ENCODE results near the gene SOX10. TPM values are rescaled to one million over a fixed set of nuclear protein-coding genes. Genes with fewer than 3 reads are reported as not detected.

The SOX10 gene
- total and polyA plus RNA-seq, 2 donors (not counting 1 experiment from before 2014, with no cell fraction given): not detected

DNA sequence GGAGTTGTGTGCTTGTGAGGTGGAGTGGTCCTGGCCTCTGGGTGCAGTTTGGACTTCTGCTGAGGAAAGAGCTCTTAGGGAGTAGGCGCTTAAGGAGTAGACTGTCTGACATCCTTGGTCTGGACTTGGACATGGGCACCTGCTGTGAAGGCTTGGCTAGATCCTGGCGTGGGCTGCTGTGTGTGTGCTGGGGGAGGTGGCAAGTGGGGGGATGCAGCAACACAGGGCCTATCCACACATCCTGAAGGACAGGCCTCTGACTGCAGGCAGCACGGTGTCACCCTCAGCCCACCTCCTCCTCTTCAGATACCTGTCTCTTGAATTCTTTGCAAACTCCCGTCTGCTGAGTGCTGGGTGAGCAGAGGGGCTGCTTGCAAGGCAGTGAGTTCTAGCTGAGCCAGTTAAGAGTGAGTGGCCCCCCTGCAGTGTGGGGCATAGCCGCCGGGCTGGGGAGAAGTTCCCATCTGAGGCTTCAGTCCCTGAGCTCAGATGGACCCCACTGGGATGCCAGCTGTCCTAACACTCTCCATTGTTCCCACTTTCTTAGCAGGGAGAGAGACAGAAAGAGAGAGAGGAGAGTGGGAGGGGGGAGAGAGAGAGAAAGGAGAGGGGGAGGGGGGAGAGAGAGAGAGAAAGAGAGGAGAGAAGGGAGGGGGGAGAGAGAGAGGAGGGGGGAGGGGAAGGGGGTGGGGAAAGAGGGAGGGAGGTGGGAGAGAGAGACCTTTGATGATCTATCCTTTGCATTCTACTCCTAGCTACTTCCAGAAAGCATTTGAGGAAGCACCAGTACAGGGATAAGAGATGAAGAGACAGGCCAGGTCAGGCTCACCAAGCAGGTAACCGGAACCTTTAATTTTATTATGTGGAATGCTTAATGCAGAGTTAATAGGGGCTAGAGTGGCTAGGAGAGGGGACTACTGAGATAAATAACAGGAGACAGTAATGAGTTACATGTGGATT, 12.6 kb downstream of the SOX10 start:
- intact Hi-C loops (cut with micrococcal nuclease): no loop called here
- TF ChIP-seq, protein P1, sequence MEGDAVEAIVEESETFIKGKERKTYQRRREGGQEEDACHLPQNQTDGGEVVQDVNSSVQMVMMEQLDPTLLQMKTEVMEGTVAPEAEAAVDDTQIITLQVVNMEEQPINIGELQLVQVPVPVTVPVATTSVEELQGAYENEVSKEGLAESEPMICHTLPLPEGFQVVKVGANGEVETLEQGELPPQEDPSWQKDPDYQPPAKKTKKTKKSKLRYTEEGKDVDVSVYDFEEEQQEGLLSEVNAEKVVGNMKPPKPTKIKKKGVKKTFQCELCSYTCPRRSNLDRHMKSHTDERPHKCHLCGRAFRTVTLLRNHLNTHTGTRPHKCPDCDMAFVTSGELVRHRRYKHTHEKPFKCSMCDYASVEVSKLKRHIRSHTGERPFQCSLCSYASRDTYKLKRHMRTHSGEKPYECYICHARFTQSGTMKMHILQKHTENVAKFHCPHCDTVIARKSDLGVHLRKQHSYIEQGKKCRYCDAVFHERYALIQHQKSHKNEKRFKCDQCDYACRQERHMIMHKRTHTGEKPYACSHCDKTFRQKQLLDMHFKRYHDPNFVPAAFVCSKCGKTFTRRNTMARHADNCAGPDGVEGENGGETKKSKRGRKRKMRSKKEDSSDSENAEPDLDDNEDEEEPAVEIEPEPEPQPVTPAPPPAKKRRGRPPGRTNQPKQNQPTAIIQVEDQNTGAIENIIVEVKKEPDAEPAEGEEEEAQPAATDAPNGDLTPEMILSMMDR (IDR thresholded peaks at IDR 0.05): no peak
- TF ChIP-seq EZH2 (IDR thresholded peaks at IDR 0.05; ENCODE audit: borderline replicate concordance, insufficient read depth, low read depth, low read length, poor library complexity, severe bottlenecking): no peak
- Histone ChIP-seq H3K27ac (ENCODE audit: low read length in 2 of 2) (no peak overlapping the region), H3K36me3 (replicated peaks in 1 of 2; ENCODE audit: control extremely low read depth in 1 of 2, control insufficient read depth in 1 of 2, extremely low read depth in 1 of 2, insufficient read depth in 2 of 2, low read length in 1 of 2) (peaks cover 5 to 42% of the 10 kb centered on the region in 2 experiments), H3K4me2 (replicated peaks; ENCODE audit: low read depth, low read length, poor library complexity, severe bottlenecking) (no peak overlapping the region), H3K27me3 (replicated peaks in 1 of 4; ENCODE audit: control extremely low read depth in 1 of 4, control insufficient read depth in 3 of 4, insufficient read depth in 4 of 4, low read length in 3 of 4) (no peaks in the 10 kb centered on the region), H4K20me1 (ENCODE audit: control insufficient read depth, insufficient read depth, low read length, poor library complexity, severe bottlenecking) (peaks cover 9% of the 10 kb centered on the region), H3K79me2 (ENCODE audit: control insufficient read depth, insufficient read depth, low read length) (peaks cover 7% of the 10 kb centered on the region), H3K9ac (ENCODE audit: low read length) (no peak overlapping the region), H3K4me1 (ENCODE audit: control insufficient read depth in 2 of 2, insufficient read depth in 2 of 2, low read length in 2 of 2) (no peaks in the 10 kb centered on the region), H3K9me3 (ENCODE audit: control extremely low read depth in 1 of 3, control insufficient read depth in 2 of 3, insufficient read depth in 1 of 3, low read length in 2 of 3) (no peaks in the 10 kb centered on the region), H3K4me3 (ENCODE audit: control extremely low read depth in 1 of 5, extremely low read depth in 1 of 5, insufficient read depth in 1 of 5, low read depth in 2 of 5, low read length in 4 of 5) (no peak overlapping the region), H2AFZ (ENCODE audit: insufficient read depth, low read depth, low read length, poor library complexity, severe bottlenecking) (no peak overlapping the region)
- POLR2A ChIA-PET: no interaction called here
- ATAC-seq (ENCODE audit: low read depth): no peak
- Mint-ChIP-seq H3K9me3 (ENCODE audit: insufficient read depth) (no peaks in the 10 kb centered on the region), H3K4me3 (no peak overlapping the region), H3K27me3 (no peaks in the 10 kb centered on the region), H3K27ac (no peak overlapping the region), H3K4me1 (no peaks in the 10 kb centered on the region)
- CTCF ChIA-PET: interaction anchor here (1.0 kb wide), 2 partner anchors 154 to 328 kb away, joined by 3 to 5 read pairs; no protein-coding TSS in a partner anchor
- WGBS (ENCODE audit: insufficient coverage): 91% methylated on average over 5 of the region's 7 CpGs
- DNase-seq: no peak

DNA sequence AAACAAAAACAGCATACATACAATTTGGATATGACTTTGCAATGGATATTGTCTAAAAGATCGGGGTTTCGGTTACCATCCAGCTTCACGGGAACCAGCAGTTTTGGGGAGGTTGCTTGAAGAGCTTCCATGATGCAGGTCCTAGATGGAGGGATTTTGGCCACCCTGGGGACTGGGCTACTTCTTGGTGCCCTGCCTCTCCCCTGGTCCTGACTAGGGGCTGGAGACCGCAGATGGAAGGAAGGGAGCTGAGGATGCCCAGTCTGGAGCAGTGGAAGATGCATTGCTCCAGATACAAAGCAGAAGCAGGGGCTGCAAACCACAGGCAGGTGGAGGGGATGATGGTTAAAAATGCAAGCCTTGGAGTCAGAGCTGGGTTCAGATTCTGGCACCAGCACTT, 13.5 kb downstream of the SOX10 start:
- Mint-ChIP-seq H3K4me1 (no peaks in the 10 kb centered on the region), H3K4me3 (no peak overlapping the region), H3K9me3 (ENCODE audit: insufficient read depth) (no peaks in the 10 kb centered on the region), H3K27ac (no peak overlapping the region), H3K27me3 (no peaks in the 10 kb centered on the region)
- intact Hi-C loops (cut with micrococcal nuclease): no loop called here
- H3K9me3 ChIP-seq (ENCODE audit: control extremely low read depth in 1 of 3, control insufficient read depth in 2 of 3, insufficient read depth in 1 of 3, low read length in 2 of 3): no peaks in the 10 kb centered on the region
- H4K20me1 ChIP-seq (ENCODE audit: control insufficient read depth, insufficient read depth, low read length, poor library complexity, severe bottlenecking): peaks cover 12% of the 10 kb centered on the region
- no peak overlapping the region for H3K4me2 ChIP-seq (replicated peaks; ENCODE audit: low read depth, low read length, poor library complexity, severe bottlenecking)
- no peak overlapping the region for H3K4me3 ChIP-seq (ENCODE audit: control extremely low read depth in 1 of 5, extremely low read depth in 1 of 5, insufficient read depth in 1 of 5, low read depth in 2 of 5, low read length in 4 of 5)
- POLR2A ChIA-PET: no interaction called here
- H3K36me3 ChIP-seq (replicated peaks in 1 of 2; ENCODE audit: control extremely low read depth in 1 of 2, control insufficient read depth in 1 of 2, extremely low read depth in 1 of 2, insufficient read depth in 2 of 2, low read length in 1 of 2): peaks cover 0 to 44% of the 10 kb centered on the region in 2 experiments
- WGBS (ENCODE audit: insufficient coverage): 100% methylated on average over 1 of the region's 4 CpGs
- no peak overlapping the region for H2AFZ ChIP-seq (ENCODE audit: insufficient read depth, low read depth, low read length, poor library complexity, severe bottlenecking)
- H3K9ac ChIP-seq (ENCODE audit: low read length): no peak overlapping the region
- CTCF ChIA-PET: interaction anchor here (0.6 to 1.0 kb wide), 2 partner anchors 153 to 163 kb away, joined by 3 to 5 read pairs; partner anchors contain the start of gene GCAT
- H3K27me3 ChIP-seq (replicated peaks in 1 of 4; ENCODE audit: control extremely low read depth in 1 of 4, control insufficient read depth in 3 of 4, insufficient read depth in 4 of 4, low read length in 3 of 4): no peaks in the 10 kb centered on the region
- no peaks in the 10 kb centered on the region for H3K4me1 ChIP-seq (ENCODE audit: control insufficient read depth in 2 of 2, insufficient read depth in 2 of 2, low read length in 2 of 2)
- DNase-seq (no peak), ATAC-seq (ENCODE audit: low read depth) (no peak)
- no peak overlapping the region for H3K27ac ChIP-seq (ENCODE audit: low read length in 2 of 2)
- TF ChIP-seq, protein P1 (IDR thresholded peaks at IDR 0.05): no peak
- TF ChIP-seq EZH2 (IDR thresholded peaks at IDR 0.05; ENCODE audit: borderline replicate concordance, insufficient read depth, low read depth, low read length, poor library complexity, severe bottlenecking): no peak
- peaks cover 15% of the 10 kb centered on the region for H3K79me2 ChIP-seq (ENCODE audit: control insufficient read depth, insufficient read depth, low read length)
